Heart right ventricle (tissue), 16 donors: Measurements from ENCODE around the gene TRIM40. TPM values are rescaled to one million over a fixed set of nuclear protein-coding genes. Genes with fewer than 3 reads are reported as not detected.

Source experiments
- ATAC-seq, 8 donors: fragments of 200-7000 bp; cut with Tn5 transposase; one replicate each; pipeline ENCODE4 v1.9.1; 2020; ENCODE audit warnings: mild to moderate bottlenecking in 8 of 8, moderate library complexity in 8 of 8, moderate number of reproducible peaks in 1 of 8
- DNase-seq, 2 donors: peaks; one replicate each; pipeline ENCODE4 v3.0.0-alpha.2; 2020
- H3K27ac ChIP-seq, 10 donors: fragments of 200-600 bp; sonication (generic) in 2 of 10; one replicate each; pipeline versions ENCODE4 v1.5.0 to v1.8.0; 2020 to 2022; ENCODE audit warnings: mild to moderate bottlenecking in 3 of 10
- H3K27me3 ChIP-seq, 7 donors: fragments of 200-600 bp; one replicate each; pipeline ENCODE4 v1.8.0; 2021 to 2022; ENCODE audit warnings: mild to moderate bottlenecking in 2 of 7
- H3K36me3 ChIP-seq, 9 donors: fragments of 200-600 bp; sonication (generic) in 1 of 9; one replicate each; pipeline versions ENCODE4 v1.5.0 to v1.8.0; 2020 to 2022; ENCODE audit warnings: mild to moderate bottlenecking in 2 of 9
- H3K4me1 ChIP-seq, 9 donors: fragments of 200-600 bp; sonication (generic) in 1 of 9; one replicate each; pipeline versions ENCODE4 v1.5.0 to v1.8.0; 2020 to 2022; ENCODE audit warnings: mild to moderate bottlenecking in 4 of 9
- H3K4me3 ChIP-seq, 10 donors: fragments of 200-600 bp; sonication (generic) in 2 of 10; one replicate each; pipeline versions ENCODE4 v1.5.0 to v1.8.0; 2020 to 2022; ENCODE audit warnings: mild to moderate bottlenecking in 7 of 10, moderate library complexity in 2 of 10
- H3K9me3 ChIP-seq, 11 donors: fragments of 200-600 bp in 10 of 11; sonication (generic) in 2 of 11; one replicate each; pipeline versions ENCODE4 v1.5.0 to v1.8.0; 2013 to 2022; ENCODE audit warnings: mild to moderate bottlenecking in 2 of 11, control low read depth in 1 of 11, moderate library complexity in 1 of 11
- WGBS, 2 donors: extraction: QIAGEN DNeasy Blood & Tissue Kit; methylation state at CpG; one replicate each; pipeline ENCODE4 v1.1.7; 2013; ENCODE audit warnings: inconsistent platforms in 1 of 2; 5-methylcytosine and 5-hydroxymethylcytosine counted together
- intact Hi-C, 10 donors: fragments of 100-400 bp; cut with DNase I; formaldehyde crosslinking; loops; one replicate each; pipeline versions ENCODE4 v1.11.1 to v1.14.2; 2022
- polyA plus RNA-seq, 2 donors: library from polyadenylated mRNA; stranded (reverse); fragments of 200-250 nt; gene quantifications; one replicate each; pipeline ENCODE4 v1.2.3, GENCODE V29; 2013
- total RNA-seq, 10 donors: library from RNA; stranded (reverse); fragmentation: NEBNext Ultra II Directional in 3 of 10; extraction: Animal tissue kit (Norgen Biotek cat#: 25700) in 3 of 10; gene quantifications; one replicate each; pipeline versions ENCODE4 v1.2.1 to v1.2.4, GENCODE V29; 2021 to 2023
- TF ChIP-seq, protein P1 (sequence below), 9 donors: fragments of 200-600 bp; sonication (generic) in 2 of 9; IDR thresholded peaks; one replicate each; pipeline versions ENCODE4 v1.5.0 to v1.8.0; 2021 to 2022; ENCODE audit warnings: antibody characterized with exemption in 9 of 9, mild to moderate bottlenecking in 5 of 9, moderate library complexity in 1 of 9
- donor health status: Arrhythmogenic right ventricular cardiomyopathy.
- donor health status: ischemic (EF 13 %, LVEDD 7.1; RV severe dilation, severe dysfunction).
- donor health status: healthy with polysubstance abuse.
- donor health status: DM: no; HTN: yes; CAD: no.
- donor health status: DM: no; HTN: no; CAD: no.
- donor health status: ischemic (EF 25% LVEDD 6.9; RV normal size, moderate dysfunction).
- donor health status: ischemic (EF 25% LVEDD 5.7; RV mildly dilated, moderate dysfunction).
- donor health status: healthy.
- donor health status: DM: yes; HTN: yes; CAD: no.
- donor health status: Ischemic cardiomyopathy.
- donor health status: ischemic (EF 35%, LVEDD 5.7; RV mildly dilated, moderate dysfunction).
- donor health status: nonischemic (EF 11% LVEDD 7.7; RV severe dilation, severe dysfunction).
- donor health status: DM: yes; HTN: yes; CAD: no.
- donor health status: PGD.
- donor health status: ischemic (EF 29% LVEDD 5.4; RV normal size, mild dysfunction).
- donor health status: nonischemic (EF 23%, LVEDD 6.1; RV moderate dilation, normal function).

TRIM40 gene
- total and polyA plus RNA-seq, 12 donors, result not detected

DNA sequence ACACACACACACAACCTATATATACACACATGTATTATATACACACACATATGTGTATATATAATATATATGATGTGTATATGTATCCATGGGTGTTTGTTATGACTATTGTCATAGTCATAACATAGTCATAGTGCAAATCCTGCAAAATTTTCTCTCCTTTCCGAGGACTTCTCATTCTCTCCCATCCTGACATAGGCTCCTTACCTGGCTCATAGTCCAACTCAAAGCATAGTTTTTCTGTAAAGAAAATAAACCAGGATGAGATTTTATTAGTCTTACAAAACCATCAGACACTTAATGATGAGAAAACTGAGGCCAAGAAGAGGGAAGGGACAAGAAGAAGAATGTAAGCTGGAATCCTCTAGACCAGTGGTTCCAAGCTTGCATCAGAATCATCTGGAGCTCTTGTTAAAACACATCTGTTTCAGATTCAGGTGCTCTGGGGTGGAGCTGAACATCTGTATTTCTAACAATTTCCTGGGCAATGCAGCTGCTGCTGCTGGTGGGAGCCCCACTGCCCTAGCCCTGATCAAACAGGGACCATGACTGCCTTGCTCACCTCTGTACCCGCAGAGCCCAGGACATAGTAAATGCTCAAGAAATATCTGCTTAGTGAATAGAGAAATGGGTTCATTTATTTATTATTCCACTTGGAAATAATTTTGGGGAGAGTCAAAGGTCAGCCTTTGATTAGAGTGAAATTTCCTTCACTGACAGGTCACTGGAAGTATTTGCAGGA lies 19.8 kb downstream of the TRIM40 start:
- no peak for DNase-seq
- H3K36me3 ChIP-seq, result no peaks in the 10 kb centered on the region
- peak in 1 of 8 donors; percentile 12 for ATAC-seq
- intact Hi-C loops, result no loop called here
- peaks cover 0 to 20% (median 0%) of the 10 kb centered on the region in 7 donors for H3K27me3 ChIP-seq
- H3K27ac ChIP-seq, result no peak overlapping the region
- H3K4me3 ChIP-seq, result no peak overlapping the region
- peaks cover 0 to 24% (median 5%) of the 10 kb centered on the region in 9 donors for H3K4me1 ChIP-seq
- TF ChIP-seq, protein P1, sequence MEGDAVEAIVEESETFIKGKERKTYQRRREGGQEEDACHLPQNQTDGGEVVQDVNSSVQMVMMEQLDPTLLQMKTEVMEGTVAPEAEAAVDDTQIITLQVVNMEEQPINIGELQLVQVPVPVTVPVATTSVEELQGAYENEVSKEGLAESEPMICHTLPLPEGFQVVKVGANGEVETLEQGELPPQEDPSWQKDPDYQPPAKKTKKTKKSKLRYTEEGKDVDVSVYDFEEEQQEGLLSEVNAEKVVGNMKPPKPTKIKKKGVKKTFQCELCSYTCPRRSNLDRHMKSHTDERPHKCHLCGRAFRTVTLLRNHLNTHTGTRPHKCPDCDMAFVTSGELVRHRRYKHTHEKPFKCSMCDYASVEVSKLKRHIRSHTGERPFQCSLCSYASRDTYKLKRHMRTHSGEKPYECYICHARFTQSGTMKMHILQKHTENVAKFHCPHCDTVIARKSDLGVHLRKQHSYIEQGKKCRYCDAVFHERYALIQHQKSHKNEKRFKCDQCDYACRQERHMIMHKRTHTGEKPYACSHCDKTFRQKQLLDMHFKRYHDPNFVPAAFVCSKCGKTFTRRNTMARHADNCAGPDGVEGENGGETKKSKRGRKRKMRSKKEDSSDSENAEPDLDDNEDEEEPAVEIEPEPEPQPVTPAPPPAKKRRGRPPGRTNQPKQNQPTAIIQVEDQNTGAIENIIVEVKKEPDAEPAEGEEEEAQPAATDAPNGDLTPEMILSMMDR (IDR thresholded peaks at IDR 0.05), result no peak
- WGBS, 2 donors, result 97% methylated on average over 2 of the region's 2 CpGs
- H3K9me3 ChIP-seq, result no peaks in the 10 kb centered on the region

DNA sequence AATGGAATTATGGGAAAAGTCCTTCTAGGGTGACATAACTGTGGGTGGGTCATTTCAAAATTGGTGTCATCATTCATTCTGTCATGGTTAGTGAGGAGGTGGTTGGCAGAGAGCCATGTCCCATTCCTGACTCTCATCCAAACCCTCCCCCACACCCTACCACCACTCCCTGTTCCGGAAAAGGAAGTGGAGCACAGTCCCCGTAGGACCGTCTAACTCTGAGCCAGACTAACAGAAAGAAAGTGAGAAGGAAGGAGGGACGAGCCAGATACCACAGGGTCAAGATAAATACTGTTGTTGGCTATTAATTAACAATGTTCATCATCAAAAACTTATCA lies 20.3 kb downstream of the TRIM40 start:
- H3K4me1 ChIP-seq, result peaks cover 0 to 24% (median 5%) of the 10 kb centered on the region in 9 donors
- peaks cover 0 to 20% (median 0%) of the 10 kb centered on the region in 7 donors for H3K27me3 ChIP-seq
- ATAC-seq (peak in 7 of 8 donors; percentile 28 to 93 (median 81)), DNase-seq (peak in 1 of 2 donors; percentile 38)
- no peaks in the 10 kb centered on the region for H3K9me3 ChIP-seq
- H3K4me3 ChIP-seq, result no peak overlapping the region
- H3K36me3 ChIP-seq, result no peaks in the 10 kb centered on the region
- TF ChIP-seq, protein P1 (IDR thresholded peaks at IDR 0.05), result no peak
- 19 to 30% methylated on average over 4 of the region's 4 CpGs for WGBS, 2 donors
- no peak overlapping the region for H3K27ac ChIP-seq
- intact Hi-C loops, result no loop called here

DNA sequence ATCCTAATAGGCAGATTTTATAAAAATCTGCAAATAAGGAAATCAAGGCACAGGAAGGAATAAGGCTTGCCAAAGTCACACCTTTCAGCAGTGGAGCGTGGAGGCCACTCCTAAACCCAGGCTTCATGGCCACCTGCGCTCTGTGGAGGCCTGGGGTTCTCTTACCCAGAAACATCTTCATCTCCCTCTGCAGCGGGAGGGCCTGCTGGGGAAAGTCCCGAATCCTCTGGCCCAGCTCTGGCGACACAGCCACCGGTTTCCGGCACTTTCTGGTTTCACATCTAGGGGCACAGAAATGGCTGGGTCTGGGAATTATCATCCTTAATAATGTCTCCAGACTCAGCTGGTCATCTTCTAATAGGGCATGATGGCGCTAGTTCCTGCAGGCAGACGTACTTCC lies 20.8 kb downstream of the TRIM40 start:
- TF ChIP-seq, protein P1 (IDR thresholded peaks at IDR 0.05), result no peak

DNA sequence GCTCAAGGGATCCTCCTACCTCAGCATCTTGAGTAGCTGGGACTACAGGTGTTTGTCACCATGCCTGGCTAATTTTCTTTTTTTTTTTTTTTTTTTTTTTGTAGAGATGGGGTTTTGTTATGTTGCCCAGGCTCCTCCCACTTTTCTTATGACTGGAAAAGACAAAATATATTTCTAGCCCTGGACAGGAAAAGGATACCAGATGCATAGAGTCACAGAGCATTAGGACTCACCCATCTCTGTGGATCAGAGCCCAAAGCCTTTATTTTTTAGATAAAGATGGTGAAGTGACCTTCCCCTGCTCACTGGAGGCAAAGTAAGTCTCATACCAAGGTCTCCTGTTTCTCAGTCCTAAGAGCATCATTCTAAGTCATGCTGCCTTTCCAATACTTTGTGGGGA lies 21.6 kb downstream of the TRIM40 start:
- DNase-seq, result no peak
- TF ChIP-seq, protein P1 (IDR thresholded peaks at IDR 0.05), result no peak
- ATAC-seq, result no peak
- peaks cover 0 to 24% (median 5%) of the 10 kb centered on the region in 9 donors for H3K4me1 ChIP-seq
- intact Hi-C loops, result no loop called here
- H3K36me3 ChIP-seq, result no peaks in the 10 kb centered on the region
- H3K27me3 ChIP-seq, result peaks cover 0 to 20% (median 0%) of the 10 kb centered on the region in 7 donors
- no peak overlapping the region for H3K27ac ChIP-seq
- H3K9me3 ChIP-seq, result no peaks in the 10 kb centered on the region
- H3K4me3 ChIP-seq, result no peak overlapping the region

More for the DNA sequence above, 20.8 kb downstream of the TRIM40 start:
- peaks cover 0 to 20% (median 0%) of the 10 kb centered on the region in 7 donors for H3K27me3 ChIP-seq
- H3K4me3 ChIP-seq, result no peak overlapping the region
- DNase-seq (no peak), ATAC-seq (no peak)
- no peaks in the 10 kb centered on the region for H3K9me3 ChIP-seq
- 92 to 93% methylated on average over 9 of the region's 9 CpGs for WGBS, 2 donors
- H3K27ac ChIP-seq, result no peak overlapping the region
- no peaks in the 10 kb centered on the region for H3K36me3 ChIP-seq
- H3K4me1 ChIP-seq, result peaks cover 0 to 24% (median 5%) of the 10 kb centered on the region in 9 donors
- intact Hi-C loops, result no loop called here
